GM19397 (cell line): ENCODE data around the gene SLIT3.

Experiments used
- ATAC-seq: cut with Tn5 transposase; IDR thresholded peaks from one replicate; pipeline ENCODE4 v1.9.1; 2021; ENCODE audit warnings: mild to moderate bottlenecking, moderate library complexity; ENCODE audit not compliant: unreplicated experiment

SLIT3 gene

DNA sequence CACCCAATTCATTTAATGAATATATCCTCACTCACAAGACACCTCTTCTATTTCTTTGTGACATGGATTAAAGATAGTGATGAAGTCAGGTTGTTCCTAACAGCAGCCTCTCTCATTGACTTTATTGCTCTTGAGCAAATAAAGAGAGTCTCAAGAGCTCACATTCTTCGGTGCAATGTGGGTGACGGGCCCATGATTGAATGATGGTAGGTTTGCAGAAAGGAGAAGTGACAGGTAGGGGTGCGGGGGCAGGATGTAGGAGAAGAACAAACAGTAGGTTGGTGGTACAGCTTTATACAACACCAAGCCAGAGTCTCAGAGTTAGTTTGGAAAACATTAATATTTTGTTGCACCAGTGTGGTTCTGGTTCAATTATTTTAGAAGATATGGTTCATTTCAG is 122.2 kb downstream of the SLIT3 start:
- ATAC-seq: no peak

DNA sequence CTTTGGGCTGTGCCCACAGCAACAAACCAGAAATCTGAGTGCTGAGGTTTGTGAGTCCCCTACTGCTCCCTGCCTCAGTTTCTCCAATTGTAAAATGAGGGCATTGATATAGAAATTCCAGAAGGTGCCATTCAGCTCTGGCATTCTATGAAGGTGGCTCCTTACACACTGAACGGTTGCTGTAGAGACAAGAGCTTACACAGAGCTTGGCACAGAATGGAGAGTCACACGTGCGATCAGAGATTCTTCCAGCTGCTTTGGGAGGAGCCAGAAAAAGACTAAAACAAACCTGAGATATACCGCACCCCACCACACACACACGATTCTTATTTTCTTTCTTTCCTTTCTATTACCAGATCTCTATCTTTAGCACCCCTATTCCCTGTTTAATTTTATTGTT is 122.7 kb downstream of the SLIT3 start:
- ATAC-seq: no peak

DNA sequence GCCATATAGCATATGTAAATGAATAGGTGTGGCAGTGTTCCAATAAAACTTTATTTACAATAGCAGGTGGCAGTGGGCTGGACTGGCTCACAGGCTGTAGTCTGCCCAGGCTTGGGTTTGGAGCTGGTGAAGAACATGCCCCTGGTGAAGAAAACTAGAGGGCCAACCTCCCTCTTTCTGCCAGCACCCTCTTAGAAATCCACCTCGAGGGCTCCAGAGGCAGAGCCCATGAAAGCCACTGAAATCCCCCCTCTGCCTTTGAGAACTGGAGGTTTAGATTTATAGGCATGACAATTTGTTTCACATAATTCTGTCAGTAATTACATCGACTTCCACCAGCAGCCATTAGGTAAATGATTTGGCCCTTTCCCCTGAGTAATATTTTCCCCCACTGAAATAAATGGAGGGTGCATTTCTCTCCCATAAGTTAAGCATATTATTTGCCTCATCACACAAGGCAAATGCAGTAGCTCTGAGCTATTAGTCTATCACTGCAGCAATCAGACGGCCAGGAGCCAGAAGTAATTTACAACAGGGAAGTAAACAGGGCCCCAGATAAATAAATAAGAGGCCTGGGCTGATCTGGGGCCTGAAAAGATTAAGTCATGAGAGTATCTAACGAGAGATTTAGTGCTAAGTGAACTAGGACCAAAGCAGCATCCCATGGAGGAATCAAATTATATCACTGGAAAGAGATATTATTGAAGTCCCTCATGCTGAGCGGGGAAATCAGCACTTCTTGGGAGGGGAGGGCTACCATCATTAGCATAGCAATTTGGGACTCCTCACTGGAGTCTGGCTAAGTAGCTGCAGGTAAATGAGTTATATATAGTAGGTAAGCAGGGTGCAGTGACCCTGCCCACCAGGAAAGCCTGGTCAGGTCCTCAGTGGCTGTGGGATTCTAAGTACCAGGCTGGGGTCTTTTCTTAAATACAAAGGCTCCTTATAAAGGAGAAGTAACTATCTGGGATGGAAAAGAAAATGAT is 123.9 kb downstream of the SLIT3 start:
- no peak for ATAC-seq

DNA sequence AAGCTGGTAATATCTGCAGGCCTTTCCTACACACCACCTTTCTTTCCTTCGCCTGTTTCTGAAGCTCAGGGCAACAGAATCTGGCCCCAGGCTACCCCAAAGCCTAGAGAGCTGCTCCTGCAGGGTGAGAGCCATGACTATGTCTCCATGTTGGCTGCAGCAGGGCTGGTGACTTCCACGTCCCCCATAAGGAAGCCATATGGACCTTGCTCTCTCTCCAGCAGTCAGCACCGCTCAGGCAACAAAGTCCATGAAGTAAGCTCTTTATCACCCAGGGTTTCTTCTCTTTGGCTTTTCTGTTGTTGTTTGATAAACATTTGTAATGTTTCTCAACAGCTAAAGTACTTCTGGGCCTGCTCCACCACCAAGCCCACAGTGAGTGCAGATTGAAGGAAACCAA is 125.2 kb downstream of the SLIT3 start:
- no peak for ATAC-seq

DNA sequence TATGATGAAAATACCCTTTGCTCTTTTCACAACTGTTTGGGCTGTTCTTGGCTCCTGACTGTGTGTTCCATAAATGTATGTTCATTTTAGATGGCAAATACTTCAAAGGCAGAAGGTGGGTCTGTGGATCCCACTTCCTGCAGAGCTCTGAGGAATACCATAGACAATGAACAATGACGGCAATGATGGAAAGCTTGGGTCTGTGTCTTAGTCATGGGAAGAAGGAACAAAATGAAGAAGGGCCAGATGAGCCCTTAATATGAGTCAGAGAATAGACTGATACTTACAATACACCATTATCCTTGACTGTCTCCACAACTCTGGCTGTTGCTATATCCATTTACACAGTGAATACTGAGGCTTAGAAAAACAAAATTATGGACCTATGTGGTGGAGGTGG is 126.0 kb downstream of the SLIT3 start:
- ATAC-seq: no peak

DNA sequence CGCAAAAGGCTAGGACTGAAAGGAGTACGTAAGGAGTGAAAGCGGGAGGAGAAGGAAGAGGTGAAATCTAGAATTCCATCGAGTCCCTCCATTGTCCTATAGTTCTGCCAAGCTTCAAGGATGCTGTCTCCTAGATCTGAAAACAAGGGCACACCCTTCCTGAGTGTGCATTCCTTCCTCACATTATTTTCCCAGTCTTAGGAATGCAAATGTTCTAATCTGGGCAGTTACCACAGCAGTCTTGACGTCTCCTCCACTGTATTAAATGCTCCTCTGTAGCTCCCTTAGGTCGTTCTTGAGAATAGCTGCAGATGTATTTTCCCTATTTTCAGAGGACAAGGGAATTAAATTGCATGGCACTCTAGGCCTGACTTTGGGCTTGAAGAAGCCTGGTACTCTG is 127.6 kb downstream of the SLIT3 start:
- no peak for ATAC-seq

DNA sequence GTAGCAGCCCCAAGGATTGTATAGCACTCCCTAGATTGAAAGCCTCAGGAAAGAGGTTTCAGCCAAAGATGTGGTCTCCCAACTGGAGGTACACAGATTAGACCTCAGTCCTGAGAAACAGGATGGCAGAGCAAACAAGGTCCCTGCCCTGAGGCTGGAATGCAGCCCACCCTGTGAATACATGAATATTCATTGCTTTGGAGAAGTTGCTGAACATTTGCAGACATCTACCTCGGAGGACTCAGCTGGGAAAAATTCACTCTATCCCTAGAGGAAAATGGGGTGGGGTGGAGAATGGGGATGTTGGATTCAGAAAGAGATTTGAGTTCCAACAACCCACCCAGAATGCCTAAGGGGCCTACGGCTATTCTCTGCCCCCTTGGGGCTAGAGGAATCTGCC is 129.4 kb downstream of the SLIT3 start:
- ATAC-seq: no peak

DNA sequence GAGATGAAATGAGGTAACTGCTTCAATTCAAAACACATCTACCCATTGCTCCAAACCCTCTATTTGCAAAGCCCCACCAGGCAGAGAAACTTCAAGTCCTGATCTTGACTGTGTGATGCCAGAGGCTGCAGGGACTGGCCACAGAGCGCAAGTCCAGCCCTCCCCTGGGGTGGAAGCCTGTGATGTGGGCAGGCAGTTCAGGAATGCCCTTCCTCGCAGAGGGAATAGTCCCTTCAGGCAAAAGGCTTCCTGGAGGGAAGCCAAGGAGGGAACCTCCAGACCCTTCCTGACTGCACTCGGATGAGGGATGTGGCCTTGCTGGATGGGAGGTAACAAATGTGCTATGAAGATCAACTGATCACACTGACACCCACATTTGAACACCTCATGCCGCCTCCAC is 131.2 kb downstream of the SLIT3 start:
- ATAC-seq: no peak

DNA sequence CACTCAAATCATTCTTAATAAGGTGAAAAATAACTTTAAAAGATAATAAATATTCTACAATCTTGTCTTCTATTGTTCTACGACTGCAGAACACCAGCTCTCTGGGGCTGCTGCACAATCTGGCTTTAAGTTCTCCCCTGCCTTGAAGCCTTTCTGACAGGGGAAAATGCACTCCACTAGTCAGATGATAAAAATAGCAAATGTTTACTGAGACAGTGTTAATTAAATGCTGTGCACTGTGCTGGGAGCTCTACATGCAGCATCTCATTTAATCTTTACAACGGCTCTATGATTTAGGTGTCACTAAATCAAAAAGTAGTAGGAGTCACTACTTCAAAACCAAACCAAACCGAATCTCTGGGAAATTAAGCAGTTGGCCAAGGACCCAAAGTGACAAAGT is 132.7 kb downstream of the SLIT3 start:
- ATAC-seq: no peak

DNA sequence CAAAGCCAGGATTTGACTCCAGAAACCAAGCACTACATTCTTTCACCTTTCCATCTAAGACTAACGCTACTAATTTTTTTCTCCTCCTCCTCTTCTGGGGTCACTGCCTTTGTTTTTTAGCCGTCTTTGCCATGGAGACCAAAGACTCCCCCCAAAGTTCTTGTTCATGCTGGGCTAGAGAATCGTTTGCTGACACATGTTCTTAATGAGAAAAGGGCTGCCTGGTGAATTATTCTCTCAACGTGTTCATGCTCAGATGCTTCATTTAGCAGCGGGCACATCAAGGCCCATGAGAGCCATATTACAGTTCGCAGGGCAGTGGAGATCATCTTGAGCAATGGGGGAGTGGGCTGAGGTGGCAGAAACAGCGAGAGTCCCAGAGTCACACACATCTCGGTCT is 134.9 kb downstream of the SLIT3 start:
- no peak for ATAC-seq

DNA sequence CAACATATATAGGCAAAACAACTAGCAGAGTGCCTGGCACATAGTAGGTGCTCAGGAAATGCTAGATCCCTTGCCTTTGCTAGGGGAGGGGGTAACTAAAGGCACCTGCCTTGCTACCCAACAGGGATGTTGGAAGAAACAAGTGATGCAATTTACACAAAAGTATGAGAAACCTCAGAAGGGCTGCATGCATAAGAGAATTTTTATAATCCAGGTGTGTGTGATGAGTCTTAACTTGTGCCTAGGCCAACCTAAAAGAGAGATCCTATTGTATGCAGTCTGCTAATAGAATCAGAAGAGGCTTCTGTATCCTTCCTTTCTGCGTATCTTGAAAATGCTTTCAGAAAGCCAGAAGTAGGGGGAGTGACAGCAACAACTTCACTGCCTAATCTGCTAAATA is 135.9 kb downstream of the SLIT3 start:
- no peak for ATAC-seq

DNA sequence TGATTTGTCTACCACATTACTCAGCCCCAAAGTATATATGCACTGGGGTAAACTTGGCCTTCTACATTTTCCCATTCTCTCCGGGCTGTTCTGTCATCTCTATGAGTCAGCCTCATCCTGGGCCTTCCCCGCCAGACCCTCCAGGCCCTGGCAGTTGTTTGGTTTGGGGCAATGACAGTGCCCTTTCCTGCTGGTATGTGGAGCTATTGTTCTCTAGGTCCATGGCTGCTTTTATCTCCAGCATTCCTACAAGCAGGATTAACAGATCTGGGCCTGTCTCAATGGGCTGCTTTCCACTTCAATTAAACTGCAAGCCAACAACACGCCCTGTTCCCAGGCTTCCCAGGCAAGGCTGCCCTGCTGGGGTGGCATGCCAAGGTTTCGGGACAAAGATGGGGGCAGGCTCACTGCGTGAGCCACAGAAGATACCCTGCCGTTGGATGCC is 136.4 kb downstream of the SLIT3 start:
- ATAC-seq: no peak

DNA sequence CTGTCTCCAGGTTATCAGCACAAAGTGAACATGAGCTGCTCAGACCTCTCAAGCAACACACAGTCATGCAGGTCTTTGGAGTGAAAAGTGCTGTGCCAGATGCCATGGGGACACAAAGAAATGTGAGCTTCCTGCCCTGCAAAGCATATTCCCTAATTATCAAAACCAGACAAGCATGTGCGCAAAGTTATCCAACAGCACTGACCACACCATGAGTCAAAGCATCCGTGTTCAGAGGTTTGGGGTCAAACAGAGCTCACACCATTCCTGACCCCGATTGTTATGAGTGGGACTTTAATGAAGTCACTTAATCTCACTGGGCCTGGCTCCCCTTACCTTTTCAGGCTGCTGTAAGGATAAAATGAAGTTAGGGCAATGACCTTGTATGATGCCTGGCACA is 138.5 kb downstream of the SLIT3 start:
- no peak for ATAC-seq

DNA sequence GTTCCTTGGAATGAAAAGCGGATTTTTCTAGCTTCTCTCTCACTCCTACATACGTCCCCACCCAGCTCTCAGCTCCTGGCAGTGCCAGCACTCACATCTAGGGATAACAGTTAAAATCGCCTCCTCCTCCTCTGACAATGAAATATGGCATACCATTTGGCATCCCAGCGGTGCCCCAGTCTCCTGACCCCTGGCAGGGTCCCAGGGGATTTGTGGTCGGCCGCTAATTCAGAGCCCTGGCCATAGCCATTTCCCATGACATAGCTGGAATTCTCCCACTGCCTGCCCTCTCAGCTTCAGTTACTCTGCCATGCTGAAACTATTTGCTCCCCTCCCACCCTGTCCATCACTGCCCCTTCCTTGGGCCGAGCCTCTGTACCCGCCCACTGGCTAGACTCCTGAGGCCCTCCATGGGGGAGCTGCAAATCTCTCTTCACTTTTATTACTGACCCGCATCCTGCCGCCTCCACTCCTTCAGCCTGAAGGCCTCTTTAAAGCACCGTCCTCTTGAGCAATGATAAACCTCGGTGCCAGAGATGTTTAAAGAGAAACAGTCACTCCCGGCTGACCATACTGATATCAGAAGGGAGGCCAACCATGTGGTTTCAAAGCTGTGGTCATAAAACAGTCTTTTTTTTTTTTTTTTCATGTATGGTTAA is 139.8 kb downstream of the SLIT3 start:
- no peak for ATAC-seq

DNA sequence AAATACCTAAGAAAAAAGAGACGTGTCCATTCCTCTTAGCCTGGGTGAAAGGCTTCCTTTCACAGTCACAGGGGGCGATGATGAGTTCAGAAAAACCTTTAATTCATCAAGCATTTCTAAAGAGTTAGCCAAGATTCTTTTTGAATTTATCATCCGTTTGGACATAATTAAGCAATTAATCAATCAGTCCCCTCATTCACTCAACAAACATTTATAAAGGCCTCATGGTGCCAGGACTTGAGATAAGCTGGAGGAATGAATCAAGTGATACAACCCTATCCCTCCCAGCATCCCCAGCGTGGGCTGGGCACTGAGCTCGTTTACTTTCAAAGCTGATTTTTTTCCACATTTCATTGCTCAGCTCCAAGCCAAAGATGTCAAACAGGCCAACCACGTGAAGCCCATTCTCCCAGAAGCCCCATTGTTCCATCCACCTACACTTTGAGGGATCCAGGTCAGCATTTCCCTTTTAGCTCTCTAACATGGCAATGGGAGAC is 140.5 kb downstream of the SLIT3 start:
- ATAC-seq: no peak

DNA sequence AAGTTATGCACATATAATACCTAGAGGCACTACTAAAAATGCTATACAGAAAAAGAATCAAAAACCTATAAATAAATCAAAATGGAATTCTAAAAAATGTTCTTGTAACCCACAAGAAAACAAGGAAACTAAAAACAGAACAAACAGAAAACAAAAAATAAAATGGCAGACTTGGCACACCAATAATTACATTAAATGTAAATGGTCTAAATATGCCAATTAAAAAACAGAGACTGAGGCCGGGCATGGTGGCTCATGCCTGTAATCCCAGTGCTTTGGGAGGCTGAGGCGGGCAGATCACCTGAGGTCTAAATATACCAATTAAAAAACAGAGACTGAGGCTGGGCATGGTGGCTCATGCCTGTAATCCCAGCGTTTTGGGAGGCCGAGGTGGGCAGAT is 142.2 kb downstream of the SLIT3 start:
- no peak for ATAC-seq

DNA sequence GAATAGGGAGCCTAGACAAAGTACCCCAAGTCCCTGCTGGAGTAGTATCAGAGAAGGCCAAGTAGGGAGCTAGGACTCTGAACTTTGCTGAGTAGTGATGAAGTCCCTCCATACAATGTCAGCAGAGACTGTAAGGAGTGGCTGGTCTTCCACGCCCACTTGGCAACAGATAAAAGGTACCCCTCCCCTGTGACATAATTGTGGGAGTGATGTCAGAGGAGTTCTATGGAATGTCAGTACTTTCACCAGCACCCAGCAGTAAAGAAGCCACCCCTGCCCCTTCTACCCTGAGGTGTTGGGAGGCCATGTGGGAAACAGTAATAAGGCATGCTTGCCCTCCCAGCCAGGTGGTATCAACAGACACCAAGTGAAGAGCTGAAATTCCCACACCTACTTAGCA is 143.9 kb downstream of the SLIT3 start:
- ATAC-seq: no peak

DNA sequence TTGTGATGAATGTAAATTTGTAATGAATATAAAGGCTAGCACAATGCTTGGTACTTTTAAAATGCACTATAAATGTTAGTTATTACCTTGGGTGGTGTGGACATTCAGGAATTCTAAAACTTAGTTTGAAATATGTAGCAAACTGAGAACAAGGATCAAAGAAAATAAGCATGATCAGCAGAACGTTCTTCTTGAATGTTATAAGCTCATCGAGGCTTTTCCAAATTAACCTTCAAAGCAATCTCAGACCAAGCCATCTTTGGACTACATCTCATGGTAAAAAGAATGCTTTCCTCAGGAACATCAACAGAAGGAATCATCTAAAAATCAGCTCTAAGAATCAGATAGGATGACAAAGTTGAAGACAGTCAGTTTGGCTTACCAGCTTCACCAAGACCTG is 146.3 kb downstream of the SLIT3 start:
- ATAC-seq: no peak

DNA sequence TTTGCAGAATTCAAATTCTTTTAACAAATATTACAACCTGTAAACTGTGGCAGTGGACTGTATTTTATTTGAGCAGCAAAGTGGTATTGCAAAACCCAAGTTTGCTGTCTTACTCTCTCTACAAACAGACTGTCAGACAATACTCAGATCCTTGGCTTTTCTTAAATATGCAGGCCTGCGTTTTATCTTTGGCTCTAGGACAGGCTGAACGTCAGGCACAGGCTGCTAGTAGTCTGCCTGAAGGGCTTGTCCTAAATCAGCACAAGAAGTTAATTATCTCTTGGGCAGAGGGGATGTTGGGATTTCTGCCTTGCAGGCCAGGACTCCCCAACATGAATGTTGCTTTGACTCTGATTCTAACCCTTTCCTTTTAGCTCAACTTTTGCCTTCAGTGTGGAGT is 147.5 kb downstream of the SLIT3 start:
- no peak for ATAC-seq

DNA sequence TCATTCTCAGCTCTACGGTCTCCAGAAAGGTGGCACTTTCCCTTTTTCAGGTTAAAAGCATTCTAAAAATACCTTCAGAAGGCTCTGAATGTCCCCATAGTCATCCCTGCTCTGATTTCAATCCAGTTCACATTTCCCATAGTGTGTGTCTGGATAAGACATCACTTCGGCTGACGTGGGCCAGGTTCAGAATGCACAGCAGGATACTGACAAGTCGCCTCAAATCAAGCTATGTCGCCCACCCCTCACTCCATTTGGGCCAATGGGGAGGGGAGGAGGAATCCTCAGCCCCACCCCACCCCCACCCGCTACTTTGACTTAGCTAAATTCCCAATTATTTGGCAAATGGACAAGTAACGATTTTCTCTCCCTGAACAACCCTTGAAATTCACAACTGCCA is 148.0 kb downstream of the SLIT3 start:
- no peak for ATAC-seq

DNA sequence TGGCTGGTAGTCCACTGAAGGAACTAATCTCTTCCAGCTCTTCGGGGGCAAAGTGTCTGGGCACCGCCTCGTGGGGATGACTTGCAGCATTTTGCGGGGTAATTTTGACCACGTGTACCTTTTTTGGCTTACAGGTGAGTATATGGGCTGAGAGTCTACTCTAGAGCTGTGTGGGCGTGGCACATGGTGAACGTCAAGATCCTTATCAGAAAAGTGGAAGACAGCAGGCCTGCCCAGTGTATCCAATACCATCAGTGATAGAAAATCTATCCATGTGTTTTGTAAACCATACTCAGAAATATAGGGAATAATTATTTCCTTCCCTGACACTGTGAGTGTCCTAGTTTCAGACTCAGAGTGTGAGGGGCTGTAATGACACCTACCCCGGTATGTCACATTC is 148.5 kb downstream of the SLIT3 start:
- ATAC-seq: no peak
